Lower lobe of right lung (tissue), 2 donors: ENCODE measurements around the gene LY6G5B. TPM values are rescaled to one million over a fixed set of nuclear protein-coding genes. Genes with fewer than 3 reads are reported as not detected.

Source experiments
- ATAC-seq, 2 donors: fragments of 200-7000 bp; cut with Tn5 transposase; one replicate each; pipeline ENCODE4 v1.9.1; 2020 to 2022; ENCODE audit warnings: mild to moderate bottlenecking in 2 of 2, moderate library complexity in 2 of 2
- DNase-seq: peaks from one replicate; pipeline ENCODE4 v3.0.0-alpha.2; 2020
- H3K27ac ChIP-seq: fragments of 200-600 bp; one replicate; pipeline ENCODE4 v1.8.0; 2022
- H3K27me3 ChIP-seq: fragments of 200-600 bp; one replicate; pipeline ENCODE4 v1.8.0; 2022; ENCODE audit warnings: low read depth
- H3K36me3 ChIP-seq: fragments of 200-600 bp; one replicate; pipeline ENCODE4 v1.8.0; 2022; ENCODE audit warnings: mild to moderate bottlenecking
- H3K4me1 ChIP-seq: fragments of 200-600 bp; one replicate; pipeline ENCODE4 v1.8.0; 2022
- H3K4me3 ChIP-seq: fragments of 200-600 bp; one replicate; pipeline ENCODE4 v1.8.0; 2022; ENCODE audit warnings: mild to moderate bottlenecking
- H3K9me3 ChIP-seq: fragments of 200-600 bp; one replicate; pipeline ENCODE4 v1.8.0; 2022
- CTCF ChIP-seq: fragments of 200-600 bp; IDR thresholded peaks from one replicate; pipeline ENCODE4 v1.8.0; 2022; ENCODE audit warnings: antibody characterized with exemption, mild to moderate bottlenecking
- intact Hi-C: fragments of 100-400 bp; cut with DNase I; formaldehyde crosslinking; loops from one replicate; pipeline ENCODE4 v1.11.0; 2022
- long read RNA-seq: library from polyadenylated mRNA; unstranded; transcript quantifications from one replicate; pipeline ENCODE4 v2.0.0, GENCODE V29; 2021
- total RNA-seq: library from RNA; stranded (reverse); fragmentation: NEBNext Ultra II Directional; extraction: Animal tissue kit (Norgen Biotek cat#: 25700); gene quantifications from one replicate; pipeline ENCODE4 v1.2.1, GENCODE V29; 2021
- donor health status: DM: no; HTN: yes; CAD: no; lungs with severe emphysema.

The LY6G5B gene
- total RNA-seq, result 11.0 TPM
- long read RNA-seq, partial matches to known transcripts, result 0 of 4 reads
- long read RNA-seq, other reads (novel, unspliced or antisense), result 2 of 4 reads

GRCh38 chr6:31669676-31670075 lies at the start of gene LY6G5B:
TSS of gene LY6G5B (plus strand) at chr6:31669976. CDS start at chr6:31670951, 975 bp downstream.
- Histone ChIP-seq H3K36me3 (peaks cover 70% of the 10 kb centered on the region), H3K27ac (no peak within 1 kb of the TSS)

GRCh38 chr6:31620586-31621319 lies 49.0 kb upstream of the LY6G5B start, which contains the start of gene PRRC2A:
TSS of gene PRRC2A (plus strand) at chr6:31620715. CDS start at chr6:31622790, 2,075 bp downstream.
- Histone ChIP-seq H3K27me3 (no peaks in the 10 kb centered on the region), H3K36me3 (peaks cover 35% of the 10 kb centered on the region), H3K27ac (peak within 1 kb of the TSS; percentile 97), H3K4me1 (peaks cover 22% of the 10 kb centered on the region), H3K4me3 (peak within 1 kb of the TSS; percentile 80), H3K9me3 (no peaks in the 10 kb centered on the region)
- intact Hi-C loops, result no loop called here
- no peak for TF ChIP-seq CTCF
- DNase-seq (no peak), ATAC-seq (peak; percentile 68 to 95)

More at GRCh38 chr6:31669676-31670075, at the start of gene LY6G5B:
- no peaks in the 10 kb centered on the region for H3K27me3 ChIP-seq
- no peaks in the 10 kb centered on the region for H3K9me3 ChIP-seq
- ATAC-seq (no peak), DNase-seq (no peak)
- H3K4me3 ChIP-seq, result no peak within 1 kb of the TSS
- peaks cover 21% of the 10 kb centered on the region for H3K4me1 ChIP-seq
- intact Hi-C loops, result no loop called here
- TF ChIP-seq CTCF, result no peak

GRCh38 chr6:31621320-31621939 lies 48.3 kb upstream of the LY6G5B start:
- peaks cover 42% of the 10 kb centered on the region for H3K36me3 ChIP-seq
- H3K4me1 ChIP-seq, result peaks cover 22% of the 10 kb centered on the region
- no peaks in the 10 kb centered on the region for H3K27me3 ChIP-seq
- DNase-seq, result no peak
- H3K4me3 ChIP-seq, result peak overlapping the region; percentile 80
- no peaks in the 10 kb centered on the region for H3K9me3 ChIP-seq
- intact Hi-C loops, result no loop called here
- ATAC-seq, result no peak
- TF ChIP-seq CTCF, result no peak
- H3K27ac ChIP-seq, result peak overlapping the region; percentile 97

GRCh38 chr6:31621991-31622390 lies 47.8 kb upstream of the LY6G5B start:
- Histone ChIP-seq H3K36me3 (peaks cover 48% of the 10 kb centered on the region), H3K4me3 (peak overlapping the region; percentile 80), H3K27me3 (no peaks in the 10 kb centered on the region), H3K4me1 (peaks cover 22% of the 10 kb centered on the region), H3K9me3 (no peaks in the 10 kb centered on the region), H3K27ac (peak overlapping the region; percentile 97)
- ATAC-seq (no peak), DNase-seq (no peak)
- intact Hi-C loops, result no loop called here
- no peak for TF ChIP-seq CTCF

GRCh38 chr6:31622684-31623091 lies 47.1 kb upstream of the LY6G5B start:
- H3K4me3 ChIP-seq, result no peak overlapping the region
- DNase-seq, result peak; percentile 66

More at GRCh38 chr6:31622684-31623091, 47.1 kb upstream of the LY6G5B start:
- Histone ChIP-seq H3K27me3 (no peaks in the 10 kb centered on the region), H3K4me1 (peaks cover 22% of the 10 kb centered on the region), H3K27ac (peak overlapping the region; percentile 97), H3K9me3 (no peaks in the 10 kb centered on the region), H3K36me3 (peaks cover 55% of the 10 kb centered on the region)
- intact Hi-C loops, result no loop called here
- TF ChIP-seq CTCF, result no peak
- ATAC-seq, result no peak
